ELF-1 (cell line): ENCODE results near the gene ROBO1.

Experiments used
- DNase-seq: peaks from one replicate; pipeline ENCODE4 v3.0.0-alpha.2; 2016; ENCODE audit warnings: low read depth, low spot score

ROBO1 gene

GRCh38 chr3:79473993-79474392 lies 293.8 kb downstream of the ROBO1 start:
- no peak for DNase-seq

GRCh38 chr3:79467721-79468120 lies 300.1 kb downstream of the ROBO1 start:
- no peak for DNase-seq

GRCh38 chr3:79461129-79461792 lies 306.5 kb downstream of the ROBO1 start:
- no peak for DNase-seq

- DNase-seq = no peak
Measured at GRCh38 chr3:79453600-79453999, 314.2 kb downstream of the ROBO1 start.

GRCh38 chr3:79436387-79436786 lies 331.4 kb downstream of the ROBO1 start:
- DNase-seq = no peak

- DNase-seq = no peak
Measured at GRCh38 chr3:79427081-79427480, 340.7 kb downstream of the ROBO1 start.

- DNase-seq = no peak
Measured at GRCh38 chr3:79424811-79425210, 343.0 kb downstream of the ROBO1 start.

- no peak for DNase-seq
Measured at GRCh38 chr3:79423417-79423816, 344.4 kb downstream of the ROBO1 start.

GRCh38 chr3:79421273-79421672 lies 346.5 kb downstream of the ROBO1 start:
- DNase-seq = no peak

- no peak for DNase-seq
Measured at GRCh38 chr3:79418855-79419621, 348.8 kb downstream of the ROBO1 start.

DNA sequence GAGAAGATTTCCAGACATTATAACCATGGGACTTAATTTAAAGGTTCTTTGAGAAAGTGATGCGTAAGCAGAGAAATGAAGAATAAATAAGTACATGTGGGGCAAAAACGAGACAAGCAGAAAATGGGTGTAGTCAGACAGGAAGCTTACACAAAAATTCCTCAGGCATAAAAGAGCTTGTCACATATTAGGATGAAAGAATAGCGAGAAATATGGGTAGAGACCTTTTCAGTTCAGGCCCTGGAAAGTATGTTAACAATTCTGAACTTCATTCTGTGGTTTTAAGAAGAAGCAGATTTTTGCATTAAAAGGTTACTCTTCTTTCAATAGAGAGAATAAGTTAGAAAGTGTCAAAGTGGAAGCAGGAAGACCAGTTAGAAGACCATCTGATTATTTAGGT lies 352.4 kb downstream of the ROBO1 start:
- DNase-seq = no peak

- no peak for DNase-seq
Measured at GRCh38 chr3:79414806-79415205, 353.0 kb downstream of the ROBO1 start.

DNA sequence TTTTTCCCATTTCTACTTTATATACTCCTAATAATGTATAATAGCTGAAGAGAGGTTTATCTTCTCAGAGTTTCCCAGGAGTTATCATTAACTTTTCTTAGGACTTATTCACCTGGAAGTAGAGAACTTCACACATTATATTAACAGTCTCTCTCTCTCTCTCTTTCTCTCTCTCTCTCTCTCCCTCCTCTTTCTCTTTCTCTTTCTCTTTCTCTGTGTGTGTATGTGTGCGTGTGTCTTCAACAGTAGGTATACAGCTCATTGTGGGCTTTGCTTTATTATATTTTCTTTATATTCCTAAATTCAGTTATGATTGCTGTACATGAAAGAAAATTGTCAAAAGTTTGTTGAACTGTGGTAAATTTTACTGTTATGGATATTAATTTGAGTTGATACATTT lies 353.8 kb downstream of the ROBO1 start:
- no peak for DNase-seq

- no peak for DNase-seq
Measured at GRCh38 chr3:79412537-79412936, 355.3 kb downstream of the ROBO1 start.

- DNase-seq = no peak
Measured at GRCh38 chr3:79410617-79411016, 357.2 kb downstream of the ROBO1 start.

DNA sequence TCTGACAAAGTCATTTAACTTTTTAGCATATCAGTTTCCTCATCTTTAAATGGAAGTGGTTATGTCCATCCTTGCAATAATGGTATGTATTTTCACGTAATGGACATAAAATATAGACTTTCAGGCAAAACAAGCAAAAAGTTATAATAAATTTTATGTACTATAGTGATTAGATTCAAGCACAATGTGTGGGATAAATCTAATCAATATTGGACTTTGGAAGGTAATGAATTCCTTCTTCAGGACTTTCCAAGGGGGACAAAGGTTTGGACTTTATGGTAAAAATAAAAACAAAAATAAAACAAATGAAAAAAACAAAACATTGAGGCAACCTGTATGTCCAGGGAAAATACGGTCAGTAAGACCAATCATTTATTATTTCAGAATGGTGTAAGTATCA lies 357.7 kb downstream of the ROBO1 start:
- no peak for DNase-seq

GRCh38 chr3:79406175-79406574 lies 361.6 kb downstream of the ROBO1 start:
- peak; percentile 3 for DNase-seq

- no peak for DNase-seq
Measured at GRCh38 chr3:79405183-79405582, 362.6 kb downstream of the ROBO1 start.

DNA sequence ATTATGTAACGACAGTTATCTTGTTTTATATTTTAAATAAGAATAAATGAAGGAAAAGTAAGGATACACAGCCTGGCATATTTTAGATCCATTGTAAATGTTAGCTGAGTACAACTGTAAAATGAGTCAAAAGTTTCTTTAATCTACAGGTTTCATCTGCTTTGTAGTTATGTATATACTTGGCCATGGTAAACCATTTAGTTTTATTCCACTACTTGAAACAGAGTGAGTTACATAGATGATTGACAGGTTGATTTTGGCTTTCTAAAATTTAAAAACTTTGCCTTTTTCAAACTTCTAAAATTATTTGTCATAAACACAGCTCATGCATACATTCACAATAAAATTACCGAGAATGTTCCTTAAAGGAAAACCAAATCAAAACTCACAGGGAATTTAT lies 371.2 kb downstream of the ROBO1 start:
- no peak for DNase-seq

DNA sequence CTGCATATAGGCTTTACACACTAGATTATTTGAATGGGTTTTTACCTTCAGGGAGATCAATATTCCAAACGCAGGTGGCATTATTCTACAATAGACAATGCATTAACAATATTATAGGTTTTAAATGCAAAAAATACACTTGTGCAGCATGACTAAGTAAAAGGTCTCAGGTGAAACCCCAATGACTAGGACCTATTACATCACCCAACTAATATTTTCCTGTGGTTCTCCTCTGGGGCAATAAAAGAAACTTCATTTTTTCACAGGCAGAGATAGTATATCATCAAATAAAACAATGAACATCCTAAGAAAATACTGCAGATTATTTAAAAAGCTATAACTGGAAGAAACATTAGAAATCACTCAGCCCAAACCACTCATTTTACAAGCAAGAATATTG lies 375.3 kb downstream of the ROBO1 start:
- no peak for DNase-seq

DNA sequence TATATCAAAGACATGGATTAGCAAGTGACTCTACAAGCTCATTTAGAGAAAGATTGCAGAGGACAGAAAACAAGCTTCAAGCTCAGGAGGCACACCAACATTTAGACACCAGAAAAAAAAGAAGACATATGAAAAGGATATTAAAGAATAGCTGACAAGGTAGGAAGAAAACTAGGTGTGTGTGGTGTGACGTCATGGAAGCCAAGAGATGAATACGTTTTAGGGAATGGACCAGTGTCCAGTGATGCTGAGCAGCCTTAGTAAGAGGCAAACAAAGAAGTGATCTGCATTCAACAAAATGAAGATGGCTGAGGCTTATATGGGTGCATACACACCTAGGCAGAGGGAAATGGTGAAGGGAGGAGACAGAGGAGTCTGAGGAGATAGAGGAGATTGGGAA lies 377.4 kb downstream of the ROBO1 start:
- DNase-seq = no peak

DNA sequence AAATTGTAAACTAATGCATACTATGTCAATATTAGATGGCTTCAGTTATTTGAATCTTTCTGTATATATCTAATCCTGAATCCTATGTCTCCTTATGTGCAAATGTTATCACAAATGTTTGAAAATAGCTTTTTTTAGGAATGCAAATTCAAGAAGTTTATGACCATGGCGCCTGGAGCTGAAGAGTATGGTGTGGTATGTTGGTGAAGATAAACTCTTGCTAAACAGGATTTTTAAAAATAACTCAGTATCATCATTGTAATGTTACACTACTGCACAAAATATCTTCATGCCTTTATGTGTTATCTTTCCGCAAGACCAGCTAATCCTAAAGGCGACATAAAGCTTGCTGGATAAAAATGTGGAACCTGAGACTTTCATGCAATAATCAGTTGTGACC lies 382.6 kb downstream of the ROBO1 start:
- DNase-seq = no peak

DNA sequence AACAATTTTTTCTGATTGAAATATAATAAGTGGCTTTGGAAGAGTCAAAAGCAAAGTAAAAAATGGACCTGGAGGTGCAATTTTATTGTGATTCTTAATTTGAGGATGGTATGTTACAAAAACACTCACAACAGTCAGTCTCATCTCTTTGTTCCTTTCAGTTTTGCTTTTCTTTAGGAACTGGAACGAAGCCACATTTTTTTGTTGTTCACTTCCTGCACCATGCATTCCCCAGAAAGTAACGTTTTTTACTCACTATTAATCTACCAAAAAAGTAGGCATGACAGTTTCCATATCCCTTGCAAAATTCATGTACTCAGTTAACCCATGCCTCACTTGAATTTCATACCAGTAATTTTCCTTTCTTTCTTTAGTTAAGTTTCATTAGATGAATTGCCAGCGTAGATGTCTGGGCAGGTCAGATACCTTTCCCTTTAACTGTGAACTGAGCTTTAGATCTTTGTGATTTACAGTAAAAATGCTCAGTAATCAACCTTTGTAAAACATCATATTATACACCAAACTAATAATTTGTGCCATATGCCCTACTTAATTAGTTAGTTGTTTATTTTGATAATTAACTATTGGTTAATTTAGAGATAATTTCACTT lies 384.3 kb downstream of the ROBO1 start:
- no peak for DNase-seq
